Measurements from ENCODE around the gene GAREM1.

Gene GAREM1

GRCh38 chr18:32275221-32275620 lies 195.5 kb downstream of the GAREM1 start:
- no peak overlapping the region for H3K27ac ChIP-seq (ENCODE audit: insufficient read depth, low read depth, low read length, poor library complexity, severe bottlenecking)
- 96 to 97% methylated on average over 8 of the region's 8 CpGs for WGBS, 2 experiments
- no peaks in the 10 kb centered on the region for H3K4me1 ChIP-seq (ENCODE audit: control insufficient read depth, insufficient read depth, low read length)
- H3K9me3 ChIP-seq (ENCODE audit: control insufficient read depth, low read length) = no peaks in the 10 kb centered on the region
- H3K4me3 ChIP-seq (ENCODE audit: insufficient read depth, low read depth, low read length) = no peak overlapping the region
- H3K36me3 ChIP-seq (ENCODE audit: control insufficient read depth, insufficient read depth, low read length) = no peaks in the 10 kb centered on the region
- no peaks in the 10 kb centered on the region for H3K27me3 ChIP-seq (ENCODE audit: control insufficient read depth, insufficient read depth, low read length, poor library complexity, severe bottlenecking)

- no peaks in the 10 kb centered on the region for H3K4me1 ChIP-seq (ENCODE audit: control insufficient read depth, insufficient read depth, low read length)
- H3K36me3 ChIP-seq (ENCODE audit: control insufficient read depth, insufficient read depth, low read length) = no peaks in the 10 kb centered on the region
- no peaks in the 10 kb centered on the region for H3K27me3 ChIP-seq (ENCODE audit: control insufficient read depth, insufficient read depth, low read length, poor library complexity, severe bottlenecking)
- no peak overlapping the region for H3K4me3 ChIP-seq (ENCODE audit: insufficient read depth, low read depth, low read length)
- 90% methylated on average over 7 of the region's 7 CpGs for WGBS, 2 experiments
- H3K27ac ChIP-seq (ENCODE audit: insufficient read depth, low read depth, low read length, poor library complexity, severe bottlenecking) = no peak overlapping the region
- H3K9me3 ChIP-seq (ENCODE audit: control insufficient read depth, low read length) = no peaks in the 10 kb centered on the region
These were observed 196.4 kb downstream of the GAREM1 start for GRCh38 chr18:32274307-32274706.

- Histone ChIP-seq H3K4me1 (ENCODE audit: control insufficient read depth, insufficient read depth, low read length) (no peaks in the 10 kb centered on the region), H3K4me3 (ENCODE audit: insufficient read depth, low read depth, low read length) (no peak overlapping the region), H3K36me3 (ENCODE audit: control insufficient read depth, insufficient read depth, low read length) (no peaks in the 10 kb centered on the region), H3K27me3 (ENCODE audit: control insufficient read depth, insufficient read depth, low read length, poor library complexity, severe bottlenecking) (no peaks in the 10 kb centered on the region), H3K9me3 (ENCODE audit: control insufficient read depth, low read length) (no peaks in the 10 kb centered on the region), H3K27ac (ENCODE audit: insufficient read depth, low read depth, low read length, poor library complexity, severe bottlenecking) (no peak overlapping the region)
- 56 to 65% methylated on average over 5 of the region's 5 CpGs for WGBS, 2 experiments
These were observed 198.9 kb downstream of the GAREM1 start for GRCh38 chr18:32271672-32272208.

GRCh38 chr18:32270341-32270740 lies 200.3 kb downstream of the GAREM1 start:
- 93 to 95% methylated on average over 8 of the region's 8 CpGs for WGBS, 2 experiments
- no peaks in the 10 kb centered on the region for H3K27me3 ChIP-seq (ENCODE audit: control insufficient read depth, insufficient read depth, low read length, poor library complexity, severe bottlenecking)

GRCh38 chr18:32267463-32267862 lies 203.2 kb downstream of the GAREM1 start:
- H3K9me3 ChIP-seq (ENCODE audit: control insufficient read depth, low read length) = no peaks in the 10 kb centered on the region
- no peak overlapping the region for H3K27ac ChIP-seq (ENCODE audit: insufficient read depth, low read depth, low read length, poor library complexity, severe bottlenecking)
- H3K4me3 ChIP-seq (ENCODE audit: insufficient read depth, low read depth, low read length) = no peak overlapping the region
- H3K27me3 ChIP-seq (ENCODE audit: control insufficient read depth, insufficient read depth, low read length, poor library complexity, severe bottlenecking) = no peaks in the 10 kb centered on the region
- H3K36me3 ChIP-seq (ENCODE audit: control insufficient read depth, insufficient read depth, low read length) = no peaks in the 10 kb centered on the region
- WGBS, 2 experiments = 94 to 97% methylated on average over 4 of the region's 4 CpGs
- no peaks in the 10 kb centered on the region for H3K4me1 ChIP-seq (ENCODE audit: control insufficient read depth, insufficient read depth, low read length)

More at GRCh38 chr18:32270341-32270740, 200.3 kb downstream of the GAREM1 start:
- Histone ChIP-seq H3K27ac (ENCODE audit: insufficient read depth, low read depth, low read length, poor library complexity, severe bottlenecking) (no peak overlapping the region), H3K36me3 (ENCODE audit: control insufficient read depth, insufficient read depth, low read length) (no peaks in the 10 kb centered on the region), H3K4me1 (ENCODE audit: control insufficient read depth, insufficient read depth, low read length) (no peaks in the 10 kb centered on the region), H3K9me3 (ENCODE audit: control insufficient read depth, low read length) (no peaks in the 10 kb centered on the region), H3K4me3 (ENCODE audit: insufficient read depth, low read depth, low read length) (no peak overlapping the region)

- no peaks in the 10 kb centered on the region for H3K9me3 ChIP-seq (ENCODE audit: control insufficient read depth, low read length)
- no peaks in the 10 kb centered on the region for H3K27me3 ChIP-seq (ENCODE audit: control insufficient read depth, insufficient read depth, low read length, poor library complexity, severe bottlenecking)
- no peaks in the 10 kb centered on the region for H3K36me3 ChIP-seq (ENCODE audit: control insufficient read depth, insufficient read depth, low read length)
- no peak overlapping the region for H3K27ac ChIP-seq (ENCODE audit: insufficient read depth, low read depth, low read length, poor library complexity, severe bottlenecking)
- H3K4me3 ChIP-seq (ENCODE audit: insufficient read depth, low read depth, low read length) = no peak overlapping the region
- WGBS, 2 experiments = 90 to 91% methylated on average over 2 of the region's 2 CpGs
- H3K4me1 ChIP-seq (ENCODE audit: control insufficient read depth, insufficient read depth, low read length) = no peaks in the 10 kb centered on the region
These were observed 206.3 kb downstream of the GAREM1 start for GRCh38 chr18:32264401-32264800.

GRCh38 chr18:32262092-32262491 lies 208.6 kb downstream of the GAREM1 start:
- Histone ChIP-seq H3K36me3 (ENCODE audit: control insufficient read depth, insufficient read depth, low read length) (no peaks in the 10 kb centered on the region), H3K27ac (ENCODE audit: insufficient read depth, low read depth, low read length, poor library complexity, severe bottlenecking) (no peak overlapping the region), H3K9me3 (ENCODE audit: control insufficient read depth, low read length) (no peaks in the 10 kb centered on the region), H3K4me1 (ENCODE audit: control insufficient read depth, insufficient read depth, low read length) (no peaks in the 10 kb centered on the region), H3K27me3 (ENCODE audit: control insufficient read depth, insufficient read depth, low read length, poor library complexity, severe bottlenecking) (no peaks in the 10 kb centered on the region), H3K4me3 (ENCODE audit: insufficient read depth, low read depth, low read length) (no peak overlapping the region)
- 92 to 93% methylated on average over 1 of the region's 1 CpG for WGBS, 2 experiments

- H3K36me3 ChIP-seq (ENCODE audit: control insufficient read depth, insufficient read depth, low read length) = no peaks in the 10 kb centered on the region
- no peaks in the 10 kb centered on the region for H3K27me3 ChIP-seq (ENCODE audit: control insufficient read depth, insufficient read depth, low read length, poor library complexity, severe bottlenecking)
- no peaks in the 10 kb centered on the region for H3K9me3 ChIP-seq (ENCODE audit: control insufficient read depth, low read length)
- no peak overlapping the region for H3K4me3 ChIP-seq (ENCODE audit: insufficient read depth, low read depth, low read length)
- WGBS, 2 experiments = 98 to 99% methylated on average over 5 of the region's 5 CpGs
- H3K27ac ChIP-seq (ENCODE audit: insufficient read depth, low read depth, low read length, poor library complexity, severe bottlenecking) = no peak overlapping the region
- no peaks in the 10 kb centered on the region for H3K4me1 ChIP-seq (ENCODE audit: control insufficient read depth, insufficient read depth, low read length)
These were observed 209.7 kb downstream of the GAREM1 start for GRCh38 chr18:32261003-32261402.

GRCh38 chr18:32259553-32259952 lies 211.1 kb downstream of the GAREM1 start:
- Histone ChIP-seq H3K27me3 (ENCODE audit: control insufficient read depth, insufficient read depth, low read length, poor library complexity, severe bottlenecking) (no peaks in the 10 kb centered on the region), H3K4me1 (ENCODE audit: control insufficient read depth, insufficient read depth, low read length) (no peaks in the 10 kb centered on the region), H3K36me3 (ENCODE audit: control insufficient read depth, insufficient read depth, low read length) (no peaks in the 10 kb centered on the region), H3K9me3 (ENCODE audit: control insufficient read depth, low read length) (no peaks in the 10 kb centered on the region), H3K4me3 (ENCODE audit: insufficient read depth, low read depth, low read length) (no peak overlapping the region), H3K27ac (ENCODE audit: insufficient read depth, low read depth, low read length, poor library complexity, severe bottlenecking) (no peak overlapping the region)
- whole genome bisulfite sequencing, 2 experiments = 91 to 94% methylated on average over 6 of the region's 6 CpGs

GRCh38 chr18:32258558-32259204 lies 212.0 kb downstream of the GAREM1 start:
- no peaks in the 10 kb centered on the region for H3K9me3 ChIP-seq (ENCODE audit: control insufficient read depth, low read length)
- H3K36me3 ChIP-seq (ENCODE audit: control insufficient read depth, insufficient read depth, low read length) = no peaks in the 10 kb centered on the region
- H3K27ac ChIP-seq (ENCODE audit: insufficient read depth, low read depth, low read length, poor library complexity, severe bottlenecking) = no peak overlapping the region
- 91 to 97% methylated on average over 4 to 5 of the region's 5 CpGs for WGBS, 2 experiments
- no peaks in the 10 kb centered on the region for H3K4me1 ChIP-seq (ENCODE audit: control insufficient read depth, insufficient read depth, low read length)
- no peak overlapping the region for H3K4me3 ChIP-seq (ENCODE audit: insufficient read depth, low read depth, low read length)
- H3K27me3 ChIP-seq (ENCODE audit: control insufficient read depth, insufficient read depth, low read length, poor library complexity, severe bottlenecking) = no peaks in the 10 kb centered on the region

Data from ectodermal cell (in vitro differentiated cells).